ENCODE measurements around the gene SEZ6L. TPM values are rescaled to one million over a fixed set of nuclear protein-coding genes. Genes with fewer than 3 reads are reported as not detected.

SEZ6L gene
- total RNA-seq, 1 experiment from 2014 or later = not detected

DNA sequence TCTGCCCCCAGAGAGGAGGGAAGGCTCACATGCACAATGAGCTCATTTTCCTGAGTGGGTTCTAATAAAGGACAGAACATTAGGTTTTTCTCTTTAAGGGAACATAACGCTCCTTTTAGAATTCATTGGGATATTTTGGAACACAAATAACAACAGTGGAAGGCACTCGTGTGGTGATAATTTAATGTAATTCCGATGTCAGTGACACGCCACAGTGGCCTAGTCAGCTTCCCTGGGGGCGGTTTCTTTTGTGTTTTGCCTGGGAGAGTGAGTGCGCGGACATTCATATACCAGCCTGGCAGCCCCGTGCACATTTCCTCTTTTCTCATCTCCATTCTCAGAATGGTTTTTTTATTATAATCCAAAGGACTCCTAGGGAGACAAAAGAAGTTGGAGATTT lies 41.1 kb downstream of the SEZ6L start (continued):
- no peak for TF ChIP-seq REST (IDR thresholded peaks at IDR 0.05; ENCODE audit: low read depth)
- no peak for TF ChIP-seq POLR2AphosphoS5 (IDR thresholded peaks at IDR 0.05; ENCODE audit: low read depth, low read length)
- no peak for TF ChIP-seq ZFX (IDR thresholded peaks at IDR 0.05)

- ATAC-seq = no peak
- POLR2A ChIA-PET = no interaction called here
- intact Hi-C loops (cut with micrococcal nuclease) = no loop called here
Observed at GRCh38 chr22:26213826-26214225, 44.6 kb downstream of the SEZ6L start.

More at GRCh38 chr22:26213826-26214225, 44.6 kb downstream of the SEZ6L start:
- H3K4me2 ChIP-seq (ENCODE audit: low read length) = no peak overlapping the region
- H3K4me3 ChIP-seq (replicated peaks in 1 of 2; ENCODE audit: low read depth in 1 of 2, low read length in 2 of 2) = no peak overlapping the region
- no peaks in the 10 kb centered on the region for H3K9me2 ChIP-seq (ENCODE audit: insufficient read depth)
- TF ChIP-seq EZH2phosphoT487 (IDR thresholded peaks at IDR 0.05; ENCODE audit: borderline replicate concordance) (no peak), CEBPB (IDR thresholded peaks at IDR 0.05; ENCODE audit: low read depth) (no peak), POLR2A (IDR thresholded peaks at IDR 0.05; ENCODE audit: borderline replicate concordance, extremely low read depth, insufficient read depth, insufficient read length) (no peak), SRF (IDR thresholded peaks at IDR 0.05; ENCODE audit: low read depth) (no peak), SIN3A (IDR thresholded peaks at IDR 0.05; ENCODE audit: low read depth) (no peak), RAD21 (IDR thresholded peaks at IDR 0.05; ENCODE audit: low read depth) (no peak), CBX3 (IDR thresholded peaks at IDR 0.05; ENCODE audit: low read depth) (no peak), ELF1 (IDR thresholded peaks at IDR 0.05; ENCODE audit: borderline replicate concordance, low read depth) (no peak), JUND (IDR thresholded peaks at IDR 0.05) (no peak), ZNF274 (IDR thresholded peaks at IDR 0.05; ENCODE audit: low read depth, low read length) (no peak), EGR1 (IDR thresholded peaks at IDR 0.05; ENCODE audit: low read depth) (no peak), SP1 (IDR thresholded peaks at IDR 0.05; ENCODE audit: low read depth) (no peak), FOSL1 (IDR thresholded peaks at IDR 0.05; ENCODE audit: low read depth) (no peak), CTCF (IDR thresholded peaks at IDR 0.05 in 2 of 3, conservative IDR thresholded peaks at IDR 0.05 in 1 of 3; ENCODE audit: borderline replicate concordance in 1 of 3, insufficient read depth in 1 of 3, low read depth in 2 of 3, low read length in 2 of 3) (no peak), ATF3 (IDR thresholded peaks at IDR 0.05) (no peak), ZFX (IDR thresholded peaks at IDR 0.05) (no peak), EZH2 (IDR thresholded peaks at IDR 0.05) (no peak), TCF7L2 (IDR thresholded peaks at IDR 0.05; ENCODE audit: borderline replicate concordance, extremely low read depth, insufficient read depth, insufficient read length) (no peak)
- TF ChIP-seq, protein P1, sequence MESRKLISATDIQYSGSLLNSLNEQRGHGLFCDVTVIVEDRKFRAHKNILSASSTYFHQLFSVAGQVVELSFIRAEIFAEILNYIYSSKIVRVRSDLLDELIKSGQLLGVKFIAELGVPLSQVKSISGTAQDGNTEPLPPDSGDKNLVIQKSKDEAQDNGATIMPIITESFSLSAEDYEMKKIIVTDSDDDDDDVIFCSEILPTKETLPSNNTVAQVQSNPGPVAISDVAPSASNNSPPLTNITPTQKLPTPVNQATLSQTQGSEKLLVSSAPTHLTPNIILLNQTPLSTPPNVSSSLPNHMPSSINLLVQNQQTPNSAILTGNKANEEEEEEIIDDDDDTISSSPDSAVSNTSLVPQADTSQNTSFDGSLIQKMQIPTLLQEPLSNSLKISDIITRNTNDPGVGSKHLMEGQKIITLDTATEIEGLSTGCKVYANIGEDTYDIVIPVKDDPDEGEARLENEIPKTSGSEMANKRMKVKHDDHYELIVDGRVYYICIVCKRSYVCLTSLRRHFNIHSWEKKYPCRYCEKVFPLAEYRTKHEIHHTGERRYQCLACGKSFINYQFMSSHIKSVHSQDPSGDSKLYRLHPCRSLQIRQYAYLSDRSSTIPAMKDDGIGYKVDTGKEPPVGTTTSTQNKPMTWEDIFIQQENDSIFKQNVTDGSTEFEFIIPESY (IDR thresholded peaks at IDR 0.05; ENCODE audit: extremely low read depth, insufficient replicate concordance, low read length) = no peak
- H3K9me3 ChIP-seq (ENCODE audit: control insufficient read depth in 1 of 2, insufficient read depth in 1 of 2, low read depth in 1 of 2, low read length in 2 of 2) = no peaks in the 10 kb centered on the region
- no peak overlapping the region for H2AFZ ChIP-seq (ENCODE audit: low read depth, low read length, poor library complexity, severe bottlenecking)
- H3K4me1 ChIP-seq (ENCODE audit: control insufficient read depth in 1 of 2, insufficient read depth in 2 of 2, low read length in 2 of 2) = no peaks in the 10 kb centered on the region
- no peaks in the 10 kb centered on the region for H3K79me2 ChIP-seq (ENCODE audit: insufficient read depth, low read length)
- BruUV-seq (replicated peaks) = no TSS peak
- H4K20me1 ChIP-seq (ENCODE audit: insufficient read depth) = no peaks in the 10 kb centered on the region
- CTCF ChIA-PET = no interaction called here
- H3K36me3 ChIP-seq (ENCODE audit: control insufficient read depth in 1 of 2, insufficient read depth in 2 of 2, low read length in 2 of 2) = no peaks in the 10 kb centered on the region
- DNase-seq (ENCODE audit: low read depth, low spot score) = no peak
- H3K27me3 ChIP-seq (ENCODE audit: insufficient read depth, low read length) = peaks cover 61% of the 10 kb centered on the region
- no peak overlapping the region for H3K9ac ChIP-seq (ENCODE audit: low read length)
- no peak overlapping the region for H3K27ac ChIP-seq (ENCODE audit: low read depth, low read length)
- RAD21 ChIA-PET (ENCODE audit: low non-redundant PET in 1 of 2, low total read pairs in 2 of 2, uncharacterized antibody in 2 of 2, unreplicated experiment in 2 of 2) = no interaction called here

Measured in HCT116 (cell line).